Measurements from ENCODE around the gene NR3C1. TPM values are rescaled to one million over a fixed set of nuclear protein-coding genes. Genes with fewer than 3 reads are reported as not detected.

NR3C1 gene
- total RNA-seq, 4 donors from 2014 or later = 55.1 to 134 (median 87.3) TPM

DNA sequence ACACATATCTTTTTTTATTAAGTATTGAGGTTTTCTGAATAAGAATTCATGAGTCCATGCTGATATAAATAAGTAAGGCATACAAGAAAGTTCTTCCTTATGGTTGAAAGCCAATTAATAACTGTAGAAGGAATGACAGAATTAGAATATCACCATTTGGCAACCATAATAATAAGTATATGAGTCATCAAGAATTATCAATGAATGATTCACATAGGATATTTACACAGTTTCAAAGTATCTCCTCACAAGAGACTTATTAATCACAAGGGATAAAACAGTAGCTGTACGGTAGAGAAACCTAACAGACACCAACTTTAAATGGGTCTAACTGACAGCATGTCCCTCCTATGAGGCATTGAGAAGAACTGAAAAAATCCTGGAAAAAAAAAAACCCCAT lies 161.6 kb downstream of the NR3C1 start:
- Histone ChIP-seq H3K4me3 (no peak overlapping the region), H3K27ac (no peak overlapping the region), H3K27me3 (no peaks in the 10 kb centered on the region), H3K4me1 (no peaks in the 10 kb centered on the region), H3K9me3 (no peaks in the 10 kb centered on the region), H3K36me3 (no peaks in the 10 kb centered on the region)
- no peak for DNase-seq
- no peak for TF ChIP-seq POLR2A (IDR thresholded peaks at IDR 0.05)
- TF ChIP-seq, protein P1, sequence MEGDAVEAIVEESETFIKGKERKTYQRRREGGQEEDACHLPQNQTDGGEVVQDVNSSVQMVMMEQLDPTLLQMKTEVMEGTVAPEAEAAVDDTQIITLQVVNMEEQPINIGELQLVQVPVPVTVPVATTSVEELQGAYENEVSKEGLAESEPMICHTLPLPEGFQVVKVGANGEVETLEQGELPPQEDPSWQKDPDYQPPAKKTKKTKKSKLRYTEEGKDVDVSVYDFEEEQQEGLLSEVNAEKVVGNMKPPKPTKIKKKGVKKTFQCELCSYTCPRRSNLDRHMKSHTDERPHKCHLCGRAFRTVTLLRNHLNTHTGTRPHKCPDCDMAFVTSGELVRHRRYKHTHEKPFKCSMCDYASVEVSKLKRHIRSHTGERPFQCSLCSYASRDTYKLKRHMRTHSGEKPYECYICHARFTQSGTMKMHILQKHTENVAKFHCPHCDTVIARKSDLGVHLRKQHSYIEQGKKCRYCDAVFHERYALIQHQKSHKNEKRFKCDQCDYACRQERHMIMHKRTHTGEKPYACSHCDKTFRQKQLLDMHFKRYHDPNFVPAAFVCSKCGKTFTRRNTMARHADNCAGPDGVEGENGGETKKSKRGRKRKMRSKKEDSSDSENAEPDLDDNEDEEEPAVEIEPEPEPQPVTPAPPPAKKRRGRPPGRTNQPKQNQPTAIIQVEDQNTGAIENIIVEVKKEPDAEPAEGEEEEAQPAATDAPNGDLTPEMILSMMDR (IDR thresholded peaks at IDR 0.05) = no peak
- intact Hi-C loops (cut with DNase I; ENCODE audit: low total_unique reads) = no loop called here

DNA sequence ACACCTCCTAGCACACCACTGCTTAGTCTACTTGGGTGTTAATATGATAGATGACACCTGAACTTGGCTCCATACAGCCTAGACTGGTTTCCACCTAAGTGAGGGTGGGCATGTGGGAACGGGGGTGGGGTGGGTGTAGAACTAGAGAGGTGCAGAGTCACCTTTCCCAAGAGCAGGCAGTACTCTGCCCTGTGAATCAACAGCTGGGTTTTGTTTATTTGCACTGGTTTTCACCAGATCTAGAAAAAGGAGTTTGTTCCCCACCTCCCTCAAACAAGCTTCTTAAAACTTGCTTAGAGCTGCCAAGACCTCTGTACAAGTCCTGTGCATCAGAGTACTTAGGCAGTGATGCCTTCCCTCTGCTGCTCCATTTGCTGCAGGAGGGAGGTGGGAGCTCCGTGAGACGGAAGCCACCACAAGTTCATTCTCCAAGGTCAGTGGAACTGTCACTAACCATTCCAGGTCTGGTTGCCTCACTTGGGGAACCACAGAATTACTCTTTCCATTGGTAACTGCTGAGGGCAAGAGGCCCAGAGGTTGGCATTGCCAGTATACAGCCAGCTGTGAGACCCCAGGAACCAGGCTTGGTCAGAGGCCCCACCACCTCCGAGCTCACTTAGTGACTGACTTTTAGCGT lies 163.5 kb downstream of the NR3C1 start:
- no peak for DNase-seq
- TF ChIP-seq, protein P1 (IDR thresholded peaks at IDR 0.05) = no peak
- no peak for TF ChIP-seq POLR2A (IDR thresholded peaks at IDR 0.05)
- H3K4me1 ChIP-seq = no peaks in the 10 kb centered on the region

DNA sequence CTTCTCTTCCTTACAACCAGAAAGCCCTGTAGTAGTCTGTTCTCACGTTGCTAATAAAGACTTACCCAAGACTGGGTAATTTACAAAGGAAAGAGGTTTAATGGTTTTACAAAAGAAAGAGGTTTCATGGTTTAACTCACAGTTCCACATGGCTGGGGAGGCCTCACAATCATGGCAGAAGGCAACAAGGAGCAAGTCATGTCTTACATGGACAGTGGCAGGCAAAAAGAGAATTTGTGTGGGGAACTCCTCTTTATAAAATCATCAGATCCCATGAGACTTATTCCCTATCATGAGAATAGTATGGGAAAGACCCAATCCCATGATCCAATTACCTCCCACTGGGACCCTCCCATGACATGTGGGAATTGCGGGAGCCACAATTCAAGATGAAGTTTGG lies 164.9 kb downstream of the NR3C1 start:
- no peak for DNase-seq
- H3K36me3 ChIP-seq = no peaks in the 10 kb centered on the region
- H3K4me3 ChIP-seq = no peak overlapping the region
- intact Hi-C loops (cut with DNase I; ENCODE audit: low total_unique reads) = no loop called here
- H3K4me1 ChIP-seq = no peaks in the 10 kb centered on the region
- TF ChIP-seq POLR2A (IDR thresholded peaks at IDR 0.05) = no peak
- TF ChIP-seq, protein P1 (IDR thresholded peaks at IDR 0.05) = no peak
- no peaks in the 10 kb centered on the region for H3K27me3 ChIP-seq
- H3K9me3 ChIP-seq = no peaks in the 10 kb centered on the region
- H3K27ac ChIP-seq = no peak overlapping the region

More for the DNA sequence above, 163.5 kb downstream of the NR3C1 start:
- Histone ChIP-seq H3K27me3 (no peaks in the 10 kb centered on the region), H3K4me3 (no peak overlapping the region), H3K36me3 (no peaks in the 10 kb centered on the region), H3K27ac (no peak overlapping the region), H3K9me3 (no peaks in the 10 kb centered on the region)
- intact Hi-C loops (cut with DNase I; ENCODE audit: low total_unique reads) = no loop called here

DNA sequence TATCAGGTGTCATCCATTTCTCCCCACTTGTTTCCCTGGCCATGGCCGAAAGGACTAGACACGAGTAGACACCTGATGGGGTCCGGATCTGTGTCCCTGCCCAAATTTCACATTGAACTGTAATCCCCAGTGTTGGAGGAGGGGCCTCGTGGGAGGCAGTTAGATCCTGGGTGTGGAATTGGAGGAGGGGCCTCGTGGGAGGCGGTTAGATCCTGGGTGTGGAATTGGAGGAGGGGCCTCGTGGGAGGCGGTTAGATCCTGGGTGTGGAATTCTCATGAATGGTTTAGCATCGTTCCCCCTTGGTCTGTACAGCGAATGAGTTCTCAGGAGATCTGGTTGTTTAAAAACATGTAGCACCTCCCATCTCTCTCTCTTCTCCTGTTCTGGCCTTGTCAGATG lies 165.8 kb downstream of the NR3C1 start:
- TF ChIP-seq, protein P1 (IDR thresholded peaks at IDR 0.05) = no peak
- no peak for TF ChIP-seq POLR2A (IDR thresholded peaks at IDR 0.05)

DNA sequence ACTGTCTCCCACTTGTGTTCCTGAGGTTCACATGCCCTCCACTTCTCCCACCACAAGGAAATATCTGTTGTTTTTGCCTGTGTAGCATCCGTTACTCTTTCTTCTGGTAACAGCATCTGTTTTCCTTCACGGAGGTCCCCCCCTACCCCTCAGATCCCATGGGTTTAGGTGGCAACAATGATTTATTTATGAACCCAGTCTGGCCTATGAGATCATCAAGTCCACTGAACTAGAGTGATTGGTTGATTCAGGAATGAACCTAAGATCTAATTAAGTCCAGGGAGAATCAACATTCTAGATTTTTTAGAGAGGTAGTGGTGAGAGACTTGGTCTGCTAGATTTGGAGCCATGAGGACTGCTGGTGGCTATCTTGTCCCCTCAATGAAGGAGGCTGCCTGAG lies 166.8 kb downstream of the NR3C1 start:
- H3K4me3 ChIP-seq = no peak overlapping the region
- H3K36me3 ChIP-seq = no peaks in the 10 kb centered on the region
- intact Hi-C loops (cut with DNase I; ENCODE audit: low total_unique reads) = no loop called here
- no peaks in the 10 kb centered on the region for H3K27me3 ChIP-seq
- H3K9me3 ChIP-seq = no peaks in the 10 kb centered on the region
- H3K4me1 ChIP-seq = no peaks in the 10 kb centered on the region
- no peak for DNase-seq
- no peak overlapping the region for H3K27ac ChIP-seq
- TF ChIP-seq, protein P1 (IDR thresholded peaks at IDR 0.05) = no peak
- no peak for TF ChIP-seq POLR2A (IDR thresholded peaks at IDR 0.05)

More for the DNA sequence above, 165.8 kb downstream of the NR3C1 start:
- Histone ChIP-seq H3K27me3 (no peaks in the 10 kb centered on the region), H3K27ac (no peak overlapping the region), H3K36me3 (no peaks in the 10 kb centered on the region), H3K9me3 (no peaks in the 10 kb centered on the region), H3K4me3 (no peak overlapping the region), H3K4me1 (no peaks in the 10 kb centered on the region)
- intact Hi-C loops (cut with DNase I; ENCODE audit: low total_unique reads) = no loop called here
- DNase-seq = no peak

All from uterus (tissue), 4 donors.